Stimulated activated naive CD8-positive, alpha-beta T cell treated with anti-CD3 and anti-CD28 coated beads, Interleukin-15, Interleukin-2, amounts not matched to agents 100 ng/mL and 50 ng/mL, for 24 hours (primary cell): ENCODE data around the gene KRT20.
A peak's percentile ranks its signal among the peaks of the same experiment; 100 is the strongest.
"Not testable (repeated sequence)": the region's sequence is repeated elsewhere in the genome, so short reads cannot be mapped to it uniquely, and the experiment has no call there.

ENCODE experiments used
- H3K27ac Mint-ChIP-seq: one replicate; pipeline ENCODE4 v1.8.0; 2021; ENCODE audit warnings: mild to moderate bottlenecking, mixed read lengths
- H3K27me3 Mint-ChIP-seq: one replicate; pipeline ENCODE4 v1.8.0; 2021; ENCODE audit warnings: mixed read lengths
- H3K36me3 Mint-ChIP-seq: one replicate; pipeline ENCODE4 v1.8.0; 2021; ENCODE audit warnings: low read depth, mixed read lengths
- H3K4me1 Mint-ChIP-seq: one replicate; pipeline ENCODE4 v1.8.0; 2021; ENCODE audit warnings: low read depth, mixed read lengths
- H3K4me3 Mint-ChIP-seq: one replicate; pipeline ENCODE4 v1.8.0; 2021; ENCODE audit warnings: mild to moderate bottlenecking, mixed read lengths
- H3K9me3 Mint-ChIP-seq: one replicate; pipeline ENCODE4 v1.8.0; 2021; ENCODE audit warnings: mixed read lengths

The KRT20 gene, protein sequence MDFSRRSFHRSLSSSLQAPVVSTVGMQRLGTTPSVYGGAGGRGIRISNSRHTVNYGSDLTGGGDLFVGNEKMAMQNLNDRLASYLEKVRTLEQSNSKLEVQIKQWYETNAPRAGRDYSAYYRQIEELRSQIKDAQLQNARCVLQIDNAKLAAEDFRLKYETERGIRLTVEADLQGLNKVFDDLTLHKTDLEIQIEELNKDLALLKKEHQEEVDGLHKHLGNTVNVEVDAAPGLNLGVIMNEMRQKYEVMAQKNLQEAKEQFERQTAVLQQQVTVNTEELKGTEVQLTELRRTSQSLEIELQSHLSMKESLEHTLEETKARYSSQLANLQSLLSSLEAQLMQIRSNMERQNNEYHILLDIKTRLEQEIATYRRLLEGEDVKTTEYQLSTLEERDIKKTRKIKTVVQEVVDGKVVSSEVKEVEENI

DNA sequence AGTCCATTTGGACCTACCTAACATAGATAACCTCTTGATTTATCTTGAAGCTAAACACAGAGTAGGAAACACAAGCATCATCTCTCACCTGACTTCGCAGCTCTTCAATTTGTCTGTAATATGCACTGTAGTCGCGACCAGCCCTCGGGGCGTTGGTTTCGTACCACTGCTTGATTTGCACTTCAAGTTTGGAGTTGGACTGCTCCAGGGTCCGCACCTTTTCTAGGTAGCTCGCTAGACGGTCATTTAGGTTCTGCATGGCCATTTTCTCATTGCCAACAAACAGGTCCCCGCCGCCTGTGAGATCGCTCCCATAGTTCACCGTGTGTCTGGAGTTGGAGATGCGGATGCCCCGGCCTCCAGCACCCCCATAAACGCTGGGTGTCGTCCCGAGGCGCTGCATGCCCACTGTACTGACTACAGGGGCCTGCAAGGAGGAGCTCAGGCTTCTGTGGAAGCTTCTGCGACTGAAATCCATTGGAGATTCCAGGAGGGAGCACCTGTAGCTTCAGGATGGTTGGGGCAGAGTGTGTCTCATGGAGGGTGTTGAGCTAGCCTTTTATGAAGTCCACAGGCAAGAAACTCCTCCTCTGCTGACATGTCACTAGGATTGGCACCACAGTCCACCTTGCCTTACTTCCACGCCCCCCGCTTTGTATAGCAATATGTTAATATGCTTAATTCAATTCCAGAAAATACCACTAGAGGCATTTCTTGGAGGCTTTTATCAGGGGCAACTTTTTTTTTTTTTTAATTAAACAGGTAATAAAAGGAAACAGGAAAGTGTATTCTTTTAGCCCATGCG lies at the start of gene KRT20:
TSS of gene KRT20 (minus strand) at position 535 of the 805 bp plus-strand sequence. CDS start at position 478, 57 bp downstream.
- Mint-ChIP-seq H3K36me3 (no peaks in the 10 kb centered on the region), H3K27me3 (peaks cover 29% of the 10 kb centered on the region)

DNA sequence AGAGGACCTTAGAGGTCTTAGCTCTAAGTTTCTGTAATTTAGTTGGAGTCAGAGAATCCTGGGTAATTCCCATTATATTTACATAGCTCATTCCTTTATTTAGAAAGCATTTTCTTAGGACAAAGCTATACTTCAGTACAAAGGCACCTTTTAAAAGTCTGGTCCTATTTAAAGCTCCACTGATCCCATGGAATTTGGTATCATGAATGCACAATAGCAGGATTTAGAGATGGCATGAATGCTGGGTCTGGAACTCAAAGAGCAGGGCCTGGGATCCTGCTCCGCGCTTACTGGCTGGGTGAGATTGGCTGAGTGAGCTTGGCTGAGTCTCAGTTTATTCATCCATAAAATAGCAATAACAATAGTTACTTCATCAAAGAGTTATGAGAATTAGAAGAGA lies 47.6 kb upstream of the KRT20 start:
- Mint-ChIP-seq H3K27ac (no peak overlapping the region), H3K4me1 (no peaks in the 10 kb centered on the region), H3K4me3 (no peak overlapping the region), H3K9me3 (no peaks in the 10 kb centered on the region), H3K27me3 (peaks cover 22% of the 10 kb centered on the region), H3K36me3 (no peaks in the 10 kb centered on the region)

More for the DNA sequence above, at the start of gene KRT20:
- Mint-ChIP-seq H3K4me1 (no peaks in the 10 kb centered on the region), H3K27ac (no peak within 1 kb of the TSS), H3K4me3 (no peak within 1 kb of the TSS), H3K9me3 (no peaks in the 10 kb centered on the region)

DNA sequence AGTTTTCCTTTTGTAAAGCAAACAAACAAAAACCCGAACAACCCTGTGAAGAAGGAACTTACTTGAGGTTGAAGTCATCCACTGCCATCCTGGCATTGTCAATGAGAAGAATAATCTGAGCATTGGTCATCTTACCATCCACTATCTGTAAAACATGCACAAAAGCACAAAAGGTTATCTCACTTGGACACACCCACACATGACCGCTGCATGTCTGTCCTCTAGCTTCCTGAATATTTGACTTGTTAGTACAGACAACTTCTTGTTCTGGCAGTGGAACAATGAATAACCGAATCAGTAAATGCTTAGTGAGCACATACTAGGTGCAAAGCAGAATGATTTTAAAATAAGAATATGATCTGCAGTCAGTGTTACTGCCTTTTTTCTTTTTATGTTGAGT lies 46.3 kb upstream of the KRT20 start:
- Mint-ChIP-seq H3K27ac (no peak overlapping the region), H3K4me3 (no peak overlapping the region), H3K36me3 (no peaks in the 10 kb centered on the region), H3K27me3 (peaks cover 31% of the 10 kb centered on the region), H3K4me1 (no peaks in the 10 kb centered on the region), H3K9me3 (no peaks in the 10 kb centered on the region)

DNA sequence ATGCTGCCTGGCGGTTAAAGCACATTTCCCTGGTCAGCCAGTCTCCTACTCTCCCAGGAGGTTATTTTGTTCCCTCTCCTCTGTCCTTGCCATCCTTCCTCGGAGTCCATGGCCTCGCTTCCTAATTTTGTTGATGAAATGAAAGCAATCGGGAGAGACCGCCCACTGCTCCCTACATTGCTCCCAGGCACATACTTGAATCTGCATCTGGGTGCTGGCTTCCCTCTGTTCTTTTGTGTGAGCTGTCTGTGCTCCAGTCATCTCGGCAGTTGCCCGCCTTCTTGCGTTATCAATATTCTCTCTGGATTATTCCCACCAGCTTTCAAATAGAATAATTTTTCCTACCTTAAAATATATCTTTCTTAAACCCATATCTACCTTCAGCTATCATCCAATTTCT lies 41.3 kb upstream of the KRT20 start:
- Mint-ChIP-seq H3K36me3 (no peaks in the 10 kb centered on the region), H3K9me3 (no peaks in the 10 kb centered on the region), H3K27me3 (peaks cover 25% of the 10 kb centered on the region), H3K4me1 (peaks cover 2% of the 10 kb centered on the region), H3K27ac (no peak overlapping the region), H3K4me3 (no peak overlapping the region)

DNA sequence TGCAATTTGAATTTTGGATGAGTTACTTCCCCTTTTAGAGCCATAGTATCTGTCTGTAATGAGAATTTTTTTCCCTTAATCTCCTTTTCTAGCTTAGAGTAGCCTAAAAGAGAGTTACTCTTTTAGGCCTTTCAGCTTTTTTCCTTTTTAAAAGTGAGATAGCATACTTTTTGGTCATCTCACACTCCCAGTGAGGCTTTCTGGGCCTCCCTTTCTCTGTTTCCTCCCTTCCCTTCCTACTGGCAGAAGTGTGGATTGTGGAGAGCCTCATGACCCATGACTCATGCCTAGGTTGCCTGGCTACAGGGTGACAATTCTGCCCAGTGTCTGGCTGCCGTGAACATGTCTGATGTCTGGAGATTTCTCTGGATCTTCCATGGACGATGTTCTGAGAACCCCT lies 37.2 kb upstream of the KRT20 start:
- peaks cover 5% of the 10 kb centered on the region for H3K4me1 Mint-ChIP-seq
- H3K27ac Mint-ChIP-seq: no peak overlapping the region
- H3K9me3 Mint-ChIP-seq: no peaks in the 10 kb centered on the region
- no peaks in the 10 kb centered on the region for H3K36me3 Mint-ChIP-seq
- no peak overlapping the region for H3K4me3 Mint-ChIP-seq
- peaks cover 18% of the 10 kb centered on the region for H3K27me3 Mint-ChIP-seq

DNA sequence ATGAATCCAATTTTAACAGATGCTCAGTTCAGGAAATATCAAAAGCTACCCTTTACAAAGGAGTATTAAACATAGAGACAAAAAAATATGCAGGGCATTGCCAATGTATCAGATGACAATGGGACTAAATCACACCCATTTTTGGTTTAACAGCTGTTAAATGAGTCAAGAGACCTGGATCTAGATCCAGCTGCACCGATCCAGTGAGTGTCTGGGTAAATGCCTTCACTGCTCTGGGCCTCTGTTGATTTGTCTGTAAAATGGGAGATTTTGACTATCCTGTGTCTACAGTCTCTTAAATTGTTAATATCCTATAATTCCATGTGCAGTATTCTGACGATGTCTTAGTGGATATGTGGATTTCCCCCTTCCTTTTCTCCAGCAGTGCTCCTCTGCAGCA lies 36.0 kb upstream of the KRT20 start:
- peaks cover 8% of the 10 kb centered on the region for H3K27me3 Mint-ChIP-seq
- no peaks in the 10 kb centered on the region for H3K36me3 Mint-ChIP-seq
- H3K9me3 Mint-ChIP-seq: no peaks in the 10 kb centered on the region
- H3K4me3 Mint-ChIP-seq: no peak overlapping the region
- H3K27ac Mint-ChIP-seq: no peak overlapping the region
- peaks cover 5% of the 10 kb centered on the region for H3K4me1 Mint-ChIP-seq

DNA sequence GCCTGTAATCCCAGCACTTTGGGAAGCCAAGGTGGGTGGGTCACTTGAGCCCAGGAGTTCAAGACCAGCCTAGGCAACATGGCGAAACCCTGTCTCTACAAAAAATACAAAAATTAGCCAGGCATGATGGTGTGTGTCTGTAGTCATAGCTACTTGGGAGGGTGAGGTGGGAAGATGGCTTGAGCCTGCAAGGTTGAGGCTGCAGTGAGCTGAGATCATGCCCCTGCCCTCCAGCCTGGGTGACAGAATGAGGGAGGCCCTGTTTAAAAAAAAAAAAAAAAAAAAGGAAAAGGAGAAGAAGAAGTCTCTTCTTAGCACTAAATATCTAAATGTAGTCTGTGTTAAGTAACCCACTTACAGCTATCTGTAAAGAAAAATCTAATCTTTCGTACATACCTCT lies 32.1 kb upstream of the KRT20 start:
- not testable (repeated sequence) for H3K4me3 Mint-ChIP-seq, H3K36me3 Mint-ChIP-seq, H3K27me3 Mint-ChIP-seq, H3K27ac Mint-ChIP-seq, H3K9me3 Mint-ChIP-seq
- peaks cover 15% of the 10 kb centered on the region for H3K4me1 Mint-ChIP-seq

DNA sequence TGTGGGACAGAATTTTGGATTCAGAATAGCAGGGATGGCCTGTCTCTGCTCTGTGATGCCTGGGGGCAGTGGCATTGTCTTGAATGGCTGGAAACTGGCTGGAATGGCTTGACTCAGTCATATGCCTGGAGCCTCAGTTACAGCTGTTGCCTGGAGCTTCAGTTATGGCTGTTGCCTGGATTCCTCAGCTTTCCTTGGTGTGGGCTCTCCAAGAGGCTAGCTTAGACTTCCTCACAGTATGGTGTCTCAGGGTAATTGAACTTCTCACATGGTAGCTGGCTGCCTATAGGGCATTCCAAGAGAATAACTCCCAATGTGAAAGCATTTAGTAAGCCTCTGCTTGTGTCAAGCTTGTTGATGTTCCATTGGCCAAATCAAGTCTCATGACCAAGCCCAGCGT lies 31.3 kb upstream of the KRT20 start:
- H3K27ac Mint-ChIP-seq: no peak overlapping the region
- no peak overlapping the region for H3K4me3 Mint-ChIP-seq
- no peaks in the 10 kb centered on the region for H3K9me3 Mint-ChIP-seq
- no peaks in the 10 kb centered on the region for H3K36me3 Mint-ChIP-seq
- no peaks in the 10 kb centered on the region for H3K27me3 Mint-ChIP-seq
- H3K4me1 Mint-ChIP-seq: peaks cover 14% of the 10 kb centered on the region

DNA sequence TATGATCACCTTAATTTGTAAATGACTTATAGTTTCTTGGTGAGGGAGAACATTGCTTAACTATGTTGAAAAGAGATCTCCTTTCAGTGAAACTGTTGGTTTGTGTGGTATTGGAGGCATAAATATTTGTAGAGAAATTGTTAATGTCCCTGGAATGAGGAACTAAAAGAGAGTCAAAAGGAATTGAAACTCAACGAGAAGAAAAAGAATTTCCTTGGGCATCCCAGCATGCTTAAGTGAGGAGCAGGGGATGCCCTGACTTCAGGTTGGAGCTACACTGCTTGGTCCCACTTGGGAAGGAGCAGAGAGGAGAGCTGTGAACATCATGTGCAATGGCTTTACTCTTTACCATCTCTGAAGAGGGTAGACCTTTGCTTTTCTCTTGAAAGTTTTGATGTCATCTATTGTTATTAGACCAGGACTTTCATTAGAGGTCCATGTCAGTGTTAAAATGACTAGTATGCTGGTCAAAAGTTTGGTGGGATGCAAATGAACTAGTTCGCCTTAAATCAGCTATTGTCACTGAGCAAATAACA lies 30.7 kb upstream of the KRT20 start:
- Mint-ChIP-seq H3K4me3 (no peak overlapping the region), H3K27ac (no peak overlapping the region), H3K4me1 (peaks cover 11% of the 10 kb centered on the region)

DNA sequence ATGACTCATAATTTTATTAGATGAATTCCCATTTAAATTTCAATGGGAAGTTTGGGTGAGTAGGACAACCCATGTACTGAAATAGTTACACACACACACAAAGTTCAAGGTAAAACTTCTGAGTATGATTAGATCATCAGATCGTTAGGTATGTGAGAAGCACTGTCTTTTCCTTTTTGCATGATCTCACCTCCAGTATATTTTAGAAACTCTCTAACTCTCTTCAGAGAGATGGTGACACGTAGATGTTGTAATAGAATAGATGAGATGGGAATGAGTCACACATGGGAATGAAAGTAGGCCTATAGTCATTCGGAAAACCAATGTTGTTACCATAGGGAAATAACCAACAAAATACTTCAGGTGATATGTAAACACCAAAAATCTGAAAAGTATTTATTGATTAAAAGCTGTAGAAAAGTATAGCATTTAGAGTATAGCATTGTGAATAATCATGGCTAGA lies 30.2 kb upstream of the KRT20 start:
- H3K9me3 Mint-ChIP-seq: no peaks in the 10 kb centered on the region
- no peaks in the 10 kb centered on the region for H3K27me3 Mint-ChIP-seq
- H3K36me3 Mint-ChIP-seq: no peaks in the 10 kb centered on the region
- H3K27ac Mint-ChIP-seq: peak overlapping the region; percentile 27
- no peak overlapping the region for H3K4me3 Mint-ChIP-seq
- H3K4me1 Mint-ChIP-seq: peaks cover 11% of the 10 kb centered on the region

More for the DNA sequence above, 30.7 kb upstream of the KRT20 start:
- no peaks in the 10 kb centered on the region for H3K36me3 Mint-ChIP-seq
- H3K27me3 Mint-ChIP-seq: no peaks in the 10 kb centered on the region
- no peaks in the 10 kb centered on the region for H3K9me3 Mint-ChIP-seq

DNA sequence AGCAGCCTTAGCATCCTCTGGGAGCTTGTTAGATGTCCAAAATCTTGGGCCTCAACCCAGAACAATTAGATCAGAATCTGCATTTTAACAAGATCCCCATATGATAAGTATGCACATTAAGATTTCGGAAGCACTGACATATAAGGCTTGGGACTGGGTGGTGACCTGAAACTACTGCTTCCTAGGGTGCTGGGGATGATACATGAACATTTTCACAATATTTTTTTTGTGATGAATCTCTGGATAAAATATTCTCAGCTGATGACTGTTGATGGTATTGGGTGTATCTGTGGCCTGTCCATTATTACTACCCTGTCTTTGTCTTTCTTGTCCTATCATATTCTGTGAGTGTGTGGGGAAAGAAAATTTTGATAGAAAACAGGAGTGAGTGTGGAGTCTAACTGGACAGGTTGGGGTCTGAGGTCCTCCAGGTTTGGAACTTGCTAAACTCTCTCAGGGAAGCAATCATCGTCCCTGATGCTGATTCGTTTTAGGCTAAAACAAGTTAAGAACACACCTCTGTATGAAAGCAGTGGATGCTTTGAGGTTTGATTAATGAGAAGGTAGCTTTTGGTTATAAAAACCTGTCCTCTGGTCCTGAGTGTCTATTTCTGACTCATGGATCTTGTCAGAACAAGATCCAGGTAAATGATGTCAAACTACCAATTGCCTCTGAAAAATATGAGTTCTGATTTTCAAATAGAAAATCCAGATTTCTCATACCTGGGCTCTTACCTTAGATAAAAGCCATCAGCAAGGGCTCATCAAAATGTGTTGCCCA lies 29.2 kb upstream of the KRT20 start:
- Mint-ChIP-seq H3K36me3 (no peaks in the 10 kb centered on the region), H3K9me3 (no peaks in the 10 kb centered on the region), H3K27ac (no peak overlapping the region), H3K4me1 (peaks cover 11% of the 10 kb centered on the region), H3K27me3 (peaks cover under 1% of the 10 kb centered on the region), H3K4me3 (no peak overlapping the region)

DNA sequence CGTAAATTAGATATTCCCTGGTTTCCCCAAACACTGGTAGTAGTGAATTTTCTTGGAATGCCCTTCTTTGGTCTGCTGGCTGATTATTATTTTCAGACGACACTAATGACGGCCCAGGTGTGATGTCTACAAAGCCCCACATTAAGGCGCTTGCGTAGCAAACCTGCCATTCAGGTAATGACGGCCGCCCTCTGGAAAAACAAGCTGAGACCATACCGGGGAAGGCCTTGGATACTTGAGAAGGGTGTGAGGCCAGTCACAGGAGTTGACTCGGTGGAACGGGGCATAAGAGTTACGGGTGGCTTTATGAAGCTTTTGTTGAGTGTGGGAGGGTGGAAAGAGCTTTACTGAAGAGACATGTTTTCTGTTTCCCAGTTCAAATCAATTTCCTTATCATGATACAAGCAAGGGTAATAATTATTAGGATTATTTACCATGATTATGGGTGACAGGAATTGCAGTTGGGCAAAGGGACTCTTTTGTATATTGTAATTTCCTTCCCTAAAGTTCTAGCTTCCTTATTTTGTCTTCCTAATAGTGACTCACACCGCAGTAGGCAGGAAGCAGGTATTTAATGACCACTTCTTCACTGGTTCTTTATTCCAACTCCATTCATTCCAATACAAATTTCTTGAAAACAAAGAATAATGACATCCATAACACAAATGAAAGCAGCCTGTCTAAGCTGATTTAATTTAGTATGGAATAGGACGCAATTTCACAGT lies 27.6 kb upstream of the KRT20 start:
- H3K36me3 Mint-ChIP-seq: no peaks in the 10 kb centered on the region
- H3K27me3 Mint-ChIP-seq: peaks cover 16% of the 10 kb centered on the region
- H3K27ac Mint-ChIP-seq: no peak overlapping the region
- peaks cover 11% of the 10 kb centered on the region for H3K4me1 Mint-ChIP-seq
- H3K9me3 Mint-ChIP-seq: no peaks in the 10 kb centered on the region
- no peak overlapping the region for H3K4me3 Mint-ChIP-seq

DNA sequence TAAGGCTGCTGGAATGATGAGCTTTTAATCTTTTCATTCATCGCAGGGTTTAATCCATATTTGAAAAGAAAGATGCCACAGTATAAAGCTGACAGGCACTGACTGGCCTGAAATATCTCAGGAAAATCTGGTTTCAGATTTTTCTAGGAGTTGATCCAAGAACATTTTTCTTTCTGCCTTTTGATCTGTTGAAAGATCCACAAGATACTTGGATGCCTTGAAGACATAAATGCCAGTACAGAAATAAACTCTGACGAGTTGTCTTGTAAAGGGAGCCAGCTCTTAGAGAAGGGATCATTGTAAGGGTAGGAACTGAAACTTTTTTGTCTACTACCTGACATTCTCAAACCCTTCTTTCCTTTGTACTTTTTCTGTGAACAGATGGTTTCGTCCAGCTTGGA lies 25.4 kb upstream of the KRT20 start:
- Mint-ChIP-seq H3K4me3 (no peak overlapping the region), H3K27ac (no peak overlapping the region), H3K36me3 (no peaks in the 10 kb centered on the region), H3K27me3 (peaks cover 23% of the 10 kb centered on the region), H3K4me1 (peaks cover 7% of the 10 kb centered on the region), H3K9me3 (no peaks in the 10 kb centered on the region)

DNA sequence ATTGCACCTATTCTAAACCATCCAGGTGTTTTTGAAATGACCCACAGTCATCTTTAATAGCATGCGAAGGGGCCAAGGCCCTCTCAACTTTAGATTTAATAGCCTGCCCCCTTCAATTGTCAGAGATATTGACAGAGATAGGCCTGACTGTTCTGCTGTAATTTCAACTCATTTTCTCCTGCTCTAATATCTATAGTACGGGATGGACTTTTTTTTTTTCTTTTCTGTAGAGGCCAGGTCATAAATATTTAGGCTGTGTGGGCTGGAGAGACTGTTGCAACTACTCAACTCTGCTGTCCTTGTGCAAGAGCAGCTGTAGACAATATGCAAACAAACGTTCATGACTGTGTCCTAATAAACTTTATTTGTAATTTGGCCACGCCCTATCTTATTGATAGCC lies 24.7 kb upstream of the KRT20 start:
- Mint-ChIP-seq H3K27me3 (peaks cover 27% of the 10 kb centered on the region), H3K4me3 (no peak overlapping the region), H3K36me3 (no peaks in the 10 kb centered on the region), H3K27ac (no peak overlapping the region), H3K9me3 (no peaks in the 10 kb centered on the region), H3K4me1 (no peaks in the 10 kb centered on the region)
